ENCODE data around the gene COPB1.

COPB1 gene

GRCh38 chr11:14499560-14500180 is at the start of gene COPB1:
COPB1 (minus strand) TSS chr11:14499811; CDS start chr11:14498928, 883 bp downstream.
- peaks cover 8 to 28% of the 10 kb centered on the region in 2 donors for H3K36me3 ChIP-seq (ENCODE audit: control insufficient read depth in 2 of 2, insufficient read depth in 2 of 2, low read length in 2 of 2)

GRCh38 chr11:14547440-14547839 is 47.8 kb upstream of the COPB1 start:
- Histone ChIP-seq H3K9ac (ENCODE audit: low read length in 2 of 2) (no peak overlapping the region), H3K4me3 (ENCODE audit: low read length in 2 of 2) (no peak overlapping the region), H3K9me3 (ENCODE audit: control insufficient read depth in 2 of 2, low read length in 2 of 2) (no peaks in the 10 kb centered on the region), H3K27ac (ENCODE audit: low read length) (no peak overlapping the region), H3K36me3 (ENCODE audit: control insufficient read depth in 2 of 2, insufficient read depth in 2 of 2, low read length in 2 of 2) (no peaks in the 10 kb centered on the region), H3K4me1 (ENCODE audit: control insufficient read depth, insufficient read depth, low read length) (no peaks in the 10 kb centered on the region), H3K27me3 (ENCODE audit: control insufficient read depth in 1 of 2, insufficient read depth in 2 of 2, low read length in 2 of 2) (no peaks in the 10 kb centered on the region)

More at GRCh38 chr11:14499560-14500180, at the start of gene COPB1:
- peak within 1 kb of the TSS; percentile 83 to 99 for H3K4me3 ChIP-seq (ENCODE audit: low read length in 2 of 2)
- H3K9ac ChIP-seq (ENCODE audit: low read length in 2 of 2): peak within 1 kb of the TSS; percentile 81 to 92
- H3K9me3 ChIP-seq (ENCODE audit: control insufficient read depth in 2 of 2, low read length in 2 of 2): no peaks in the 10 kb centered on the region
- no peaks in the 10 kb centered on the region for H3K27me3 ChIP-seq (ENCODE audit: control insufficient read depth in 1 of 2, insufficient read depth in 2 of 2, low read length in 2 of 2)
- no peaks in the 10 kb centered on the region for H3K4me1 ChIP-seq (ENCODE audit: control insufficient read depth, insufficient read depth, low read length)
- H3K27ac ChIP-seq (ENCODE audit: low read length): peak within 1 kb of the TSS; percentile 66

GRCh38 chr11:14546672-14547071 is 47.1 kb upstream of the COPB1 start:
- no peaks in the 10 kb centered on the region for H3K27me3 ChIP-seq (ENCODE audit: control insufficient read depth in 1 of 2, insufficient read depth in 2 of 2, low read length in 2 of 2)
- H3K4me1 ChIP-seq (ENCODE audit: control insufficient read depth, insufficient read depth, low read length): no peaks in the 10 kb centered on the region
- no peaks in the 10 kb centered on the region for H3K36me3 ChIP-seq (ENCODE audit: control insufficient read depth in 2 of 2, insufficient read depth in 2 of 2, low read length in 2 of 2)
- no peaks in the 10 kb centered on the region for H3K9me3 ChIP-seq (ENCODE audit: control insufficient read depth in 2 of 2, low read length in 2 of 2)
- no peak overlapping the region for H3K4me3 ChIP-seq (ENCODE audit: low read length in 2 of 2)
- H3K27ac ChIP-seq (ENCODE audit: low read length): no peak overlapping the region
- no peak overlapping the region for H3K9ac ChIP-seq (ENCODE audit: low read length in 2 of 2)

GRCh38 chr11:14544611-14545010 is 45.0 kb upstream of the COPB1 start:
- no peaks in the 10 kb centered on the region for H3K4me1 ChIP-seq (ENCODE audit: control insufficient read depth, insufficient read depth, low read length)
- H3K36me3 ChIP-seq (ENCODE audit: control insufficient read depth in 2 of 2, insufficient read depth in 2 of 2, low read length in 2 of 2): no peaks in the 10 kb centered on the region
- H3K9ac ChIP-seq (ENCODE audit: low read length in 2 of 2): no peak overlapping the region
- H3K27me3 ChIP-seq (ENCODE audit: control insufficient read depth in 1 of 2, insufficient read depth in 2 of 2, low read length in 2 of 2): no peaks in the 10 kb centered on the region
- H3K4me3 ChIP-seq (ENCODE audit: low read length in 2 of 2): no peak overlapping the region
- no peaks in the 10 kb centered on the region for H3K9me3 ChIP-seq (ENCODE audit: control insufficient read depth in 2 of 2, low read length in 2 of 2)
- no peak overlapping the region for H3K27ac ChIP-seq (ENCODE audit: low read length)

GRCh38 chr11:14543260-14543659 is 43.6 kb upstream of the COPB1 start:
- no peaks in the 10 kb centered on the region for H3K4me1 ChIP-seq (ENCODE audit: control insufficient read depth, insufficient read depth, low read length)
- H3K36me3 ChIP-seq (ENCODE audit: control insufficient read depth in 2 of 2, insufficient read depth in 2 of 2, low read length in 2 of 2): no peaks in the 10 kb centered on the region
- no peak overlapping the region for H3K9ac ChIP-seq (ENCODE audit: low read length in 2 of 2)
- no peak overlapping the region for H3K27ac ChIP-seq (ENCODE audit: low read length)
- H3K9me3 ChIP-seq (ENCODE audit: control insufficient read depth in 2 of 2, low read length in 2 of 2): no peaks in the 10 kb centered on the region
- H3K4me3 ChIP-seq (ENCODE audit: low read length in 2 of 2): no peak overlapping the region
- no peaks in the 10 kb centered on the region for H3K27me3 ChIP-seq (ENCODE audit: control insufficient read depth in 1 of 2, insufficient read depth in 2 of 2, low read length in 2 of 2)

- H3K9me3 ChIP-seq (ENCODE audit: control insufficient read depth in 2 of 2, low read length in 2 of 2): no peaks in the 10 kb centered on the region
- H3K27me3 ChIP-seq (ENCODE audit: control insufficient read depth in 1 of 2, insufficient read depth in 2 of 2, low read length in 2 of 2): no peaks in the 10 kb centered on the region
- H3K27ac ChIP-seq (ENCODE audit: low read length): no peak overlapping the region
- no peak overlapping the region for H3K9ac ChIP-seq (ENCODE audit: low read length in 2 of 2)
- no peaks in the 10 kb centered on the region for H3K4me1 ChIP-seq (ENCODE audit: control insufficient read depth, insufficient read depth, low read length)
- no peaks in the 10 kb centered on the region for H3K36me3 ChIP-seq (ENCODE audit: control insufficient read depth in 2 of 2, insufficient read depth in 2 of 2, low read length in 2 of 2)
- no peak overlapping the region for H3K4me3 ChIP-seq (ENCODE audit: low read length in 2 of 2)
These were observed 42.7 kb upstream of the COPB1 start for GRCh38 chr11:14542324-14542723.

- Histone ChIP-seq H3K9ac (ENCODE audit: low read length in 2 of 2) (no peak overlapping the region), H3K4me3 (ENCODE audit: low read length in 2 of 2) (no peak overlapping the region), H3K4me1 (ENCODE audit: control insufficient read depth, insufficient read depth, low read length) (no peaks in the 10 kb centered on the region)
These were observed 41.8 kb upstream of the COPB1 start for GRCh38 chr11:14541192-14541947.

GRCh38 chr11:14539982-14540421 is 40.4 kb upstream of the COPB1 start:
- no peak overlapping the region for H3K4me3 ChIP-seq (ENCODE audit: low read length in 2 of 2)
- H3K9me3 ChIP-seq (ENCODE audit: control insufficient read depth in 2 of 2, low read length in 2 of 2): no peaks in the 10 kb centered on the region
- H3K27me3 ChIP-seq (ENCODE audit: control insufficient read depth in 1 of 2, insufficient read depth in 2 of 2, low read length in 2 of 2): no peaks in the 10 kb centered on the region
- no peaks in the 10 kb centered on the region for H3K4me1 ChIP-seq (ENCODE audit: control insufficient read depth, insufficient read depth, low read length)
- no peaks in the 10 kb centered on the region for H3K36me3 ChIP-seq (ENCODE audit: control insufficient read depth in 2 of 2, insufficient read depth in 2 of 2, low read length in 2 of 2)
- H3K9ac ChIP-seq (ENCODE audit: low read length in 2 of 2): no peak overlapping the region
- H3K27ac ChIP-seq (ENCODE audit: low read length): no peak overlapping the region

More at GRCh38 chr11:14541192-14541947, 41.8 kb upstream of the COPB1 start:
- no peaks in the 10 kb centered on the region for H3K9me3 ChIP-seq (ENCODE audit: control insufficient read depth in 2 of 2, low read length in 2 of 2)
- H3K27me3 ChIP-seq (ENCODE audit: control insufficient read depth in 1 of 2, insufficient read depth in 2 of 2, low read length in 2 of 2): no peaks in the 10 kb centered on the region
- H3K36me3 ChIP-seq (ENCODE audit: control insufficient read depth in 2 of 2, insufficient read depth in 2 of 2, low read length in 2 of 2): no peaks in the 10 kb centered on the region
- no peak overlapping the region for H3K27ac ChIP-seq (ENCODE audit: low read length)

GRCh38 chr11:14538926-14539554 is 39.4 kb upstream of the COPB1 start:
- Histone ChIP-seq H3K27me3 (ENCODE audit: control insufficient read depth in 1 of 2, insufficient read depth in 2 of 2, low read length in 2 of 2) (no peaks in the 10 kb centered on the region), H3K9ac (ENCODE audit: low read length in 2 of 2) (no peak overlapping the region), H3K27ac (ENCODE audit: low read length) (no peak overlapping the region), H3K9me3 (ENCODE audit: control insufficient read depth in 2 of 2, low read length in 2 of 2) (no peaks in the 10 kb centered on the region), H3K4me1 (ENCODE audit: control insufficient read depth, insufficient read depth, low read length) (no peaks in the 10 kb centered on the region), H3K4me3 (ENCODE audit: low read length in 2 of 2) (no peak overlapping the region), H3K36me3 (ENCODE audit: control insufficient read depth in 2 of 2, insufficient read depth in 2 of 2, low read length in 2 of 2) (no peaks in the 10 kb centered on the region)

- Histone ChIP-seq H3K27me3 (ENCODE audit: control insufficient read depth in 1 of 2, insufficient read depth in 2 of 2, low read length in 2 of 2) (no peaks in the 10 kb centered on the region), H3K9me3 (ENCODE audit: control insufficient read depth in 2 of 2, low read length in 2 of 2) (no peaks in the 10 kb centered on the region), H3K27ac (ENCODE audit: low read length) (no peak overlapping the region), H3K4me1 (ENCODE audit: control insufficient read depth, insufficient read depth, low read length) (no peaks in the 10 kb centered on the region), H3K9ac (ENCODE audit: low read length in 2 of 2) (no peak overlapping the region), H3K36me3 (ENCODE audit: control insufficient read depth in 2 of 2, insufficient read depth in 2 of 2, low read length in 2 of 2) (no peaks in the 10 kb centered on the region), H3K4me3 (ENCODE audit: low read length in 2 of 2) (no peak overlapping the region)
These were observed 38.8 kb upstream of the COPB1 start for GRCh38 chr11:14538271-14538925.

All from stomach smooth muscle (tissue), 2 donors.